HK-2 (cell line): Measurements from ENCODE around the gene WDR45.
"Not testable (repeated sequence)": the region's sequence is repeated elsewhere in the genome, so short reads cannot be mapped to it uniquely, and the experiment has no call there.

ENCODE experiments used
- DNase-seq: peaks from one replicate; pipeline ENCODE4 v3.0.0-alpha.2; 2018; ENCODE audit not compliant: unreplicated experiment

WDR45 gene

DNA sequence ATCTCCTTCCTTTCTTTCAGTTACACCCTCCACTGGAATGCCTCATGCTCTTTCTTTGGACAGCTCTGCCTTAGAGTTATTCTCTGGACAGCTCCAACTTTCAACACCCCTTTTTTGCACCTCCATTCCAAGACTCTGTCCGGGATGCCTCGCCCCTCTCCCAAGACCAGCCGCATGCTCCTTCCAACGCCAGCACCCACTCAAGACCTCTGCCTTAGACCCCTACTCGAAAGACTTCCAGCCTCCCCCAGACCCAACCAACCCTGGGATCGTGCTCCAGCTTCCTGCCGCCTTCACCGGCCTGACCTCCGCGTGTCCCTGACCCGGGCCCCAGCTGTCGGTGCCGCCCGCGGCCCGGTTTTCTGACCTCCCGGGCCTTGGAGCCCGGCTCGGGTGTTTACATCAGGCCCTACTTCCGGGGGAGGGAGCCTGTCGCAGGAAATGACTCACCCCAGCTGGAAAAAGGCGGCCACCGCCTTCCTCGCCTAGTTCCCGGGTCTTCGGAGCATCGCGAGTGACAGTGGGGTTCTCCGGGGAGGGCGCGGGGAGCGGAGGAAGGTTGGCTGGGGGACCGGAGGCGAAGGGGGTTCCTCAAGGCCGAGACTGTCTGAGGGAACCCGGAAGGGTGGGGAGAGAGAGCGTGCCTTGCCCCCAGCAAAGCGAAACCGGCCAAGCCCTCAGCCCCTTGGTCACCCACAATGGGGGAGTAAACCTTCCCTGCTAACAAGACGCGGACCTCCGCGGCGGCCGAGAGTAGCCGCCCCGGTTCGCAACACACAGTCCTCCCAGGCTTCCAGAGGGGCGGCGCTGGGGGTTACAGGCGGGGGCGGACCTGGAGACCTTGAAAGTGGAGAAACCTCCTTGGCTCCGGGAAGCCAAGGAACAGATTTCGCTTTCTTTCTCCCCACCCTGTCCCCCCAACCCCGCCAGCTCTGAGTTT is at the start of gene WDR45:
Gene WDR45, minus strand, starts transcription at position 399 of the 940 bp plus-strand sequence. CDS start 1,792 bp downstream, outside the sequence.
- peak; percentile 74 for DNase-seq

DNA sequence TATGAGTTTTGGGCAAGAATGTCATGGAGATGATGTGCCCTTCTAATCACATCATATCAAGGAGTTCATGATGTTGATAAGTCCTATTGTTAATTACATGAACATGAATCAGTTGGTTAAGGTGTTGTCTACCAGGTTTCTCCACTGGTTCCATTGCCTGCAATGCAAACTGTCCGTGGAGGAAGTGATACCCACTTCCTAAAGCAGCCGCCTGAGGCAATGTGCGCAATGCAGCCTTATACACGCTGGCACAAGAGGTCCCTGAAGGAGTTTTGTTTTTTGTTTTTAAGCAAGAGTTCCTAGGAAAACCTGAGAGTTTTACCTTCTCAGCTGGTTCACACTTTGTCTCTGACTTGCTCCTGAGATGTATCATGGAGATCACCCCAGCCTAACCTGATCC is 49.7 kb upstream of the WDR45 start:
- DNase-seq, result no peak

DNA sequence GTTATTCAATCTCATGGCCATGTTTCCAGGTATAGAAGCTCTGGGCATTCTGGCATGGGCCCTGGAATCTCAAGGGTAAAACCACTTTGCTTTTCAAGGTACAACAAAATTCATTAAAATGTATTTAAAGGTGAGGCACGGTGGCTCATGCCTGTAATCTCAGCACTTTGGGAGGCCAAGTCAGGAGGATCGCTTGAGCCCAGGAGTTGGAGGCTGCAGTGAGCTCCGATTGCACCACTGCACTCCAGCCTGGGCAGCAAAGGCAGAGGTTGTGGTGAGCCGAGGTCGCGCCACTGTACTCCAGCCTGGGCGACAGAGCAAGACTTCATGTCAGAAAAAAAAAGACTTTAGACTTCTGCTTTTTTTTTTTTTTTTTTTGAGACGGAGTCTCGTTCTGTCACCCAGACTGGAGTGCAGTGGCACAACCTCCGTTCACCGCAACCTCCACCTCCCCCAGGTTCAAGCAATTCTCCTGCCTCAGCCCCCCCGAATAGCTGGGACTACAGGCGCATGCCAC is 48.1 kb upstream of the WDR45 start:
- not testable (repeated sequence) for DNase-seq

DNA sequence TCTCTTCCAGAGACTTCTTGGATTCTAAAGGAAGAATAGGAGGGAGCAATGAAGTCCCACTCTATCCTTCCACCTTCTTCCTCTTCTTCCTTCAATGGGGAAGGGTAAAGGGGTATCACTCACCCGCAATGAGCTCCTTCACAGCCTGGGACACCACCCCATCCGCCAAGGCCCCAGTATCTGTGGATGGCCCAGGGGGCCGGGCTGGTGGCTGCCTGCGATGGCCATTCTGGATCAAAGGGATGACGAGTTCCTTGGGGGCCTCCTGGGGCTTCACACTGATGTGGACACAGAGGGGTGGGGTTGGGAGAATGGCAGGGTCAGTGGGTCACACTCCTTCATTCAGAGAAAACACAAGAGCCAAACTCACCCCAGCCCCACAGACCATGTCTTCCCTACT is 42.8 kb upstream of the WDR45 start:
- no peak for DNase-seq

DNA sequence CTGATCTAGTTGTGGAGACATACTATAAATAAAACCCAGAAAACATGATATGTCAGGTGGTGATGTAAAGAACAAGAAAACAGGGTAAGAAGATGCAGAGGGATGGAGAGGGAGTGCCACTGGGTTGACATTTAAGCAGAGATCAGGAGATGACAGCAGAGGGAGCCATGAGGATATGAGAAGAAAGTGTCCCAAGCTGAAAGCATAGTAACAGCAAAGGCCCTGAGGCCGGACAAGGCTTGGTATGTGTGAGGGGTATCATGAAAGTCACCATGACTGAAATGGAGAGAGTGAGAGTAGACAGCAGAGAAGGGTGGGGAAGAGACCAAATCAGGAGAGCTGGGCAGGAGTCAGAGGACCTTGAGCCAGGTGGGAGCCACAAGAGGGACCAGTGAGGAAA is 40.4 kb upstream of the WDR45 start:
- DNase-seq, result no peak

DNA sequence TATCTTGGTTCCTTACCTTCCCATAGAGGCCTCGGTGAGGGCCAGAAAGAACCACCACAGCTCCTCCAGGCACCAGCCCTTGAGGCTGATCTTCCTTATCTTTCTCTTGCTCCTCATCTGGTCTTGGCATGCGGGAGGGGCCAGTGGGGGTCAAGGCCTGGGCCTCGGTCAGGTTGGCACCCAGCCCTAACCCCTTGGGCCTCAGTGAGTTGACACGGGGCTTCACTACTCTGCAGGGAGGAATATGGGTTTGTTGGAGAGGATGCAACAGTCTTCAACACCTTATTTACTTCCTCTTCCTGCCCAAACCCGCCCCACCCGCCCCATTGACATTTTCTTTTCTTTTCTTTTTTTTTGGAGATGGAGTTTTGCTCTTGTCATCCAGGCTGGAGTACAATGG is 37.9 kb upstream of the WDR45 start:
- DNase-seq, result no peak

DNA sequence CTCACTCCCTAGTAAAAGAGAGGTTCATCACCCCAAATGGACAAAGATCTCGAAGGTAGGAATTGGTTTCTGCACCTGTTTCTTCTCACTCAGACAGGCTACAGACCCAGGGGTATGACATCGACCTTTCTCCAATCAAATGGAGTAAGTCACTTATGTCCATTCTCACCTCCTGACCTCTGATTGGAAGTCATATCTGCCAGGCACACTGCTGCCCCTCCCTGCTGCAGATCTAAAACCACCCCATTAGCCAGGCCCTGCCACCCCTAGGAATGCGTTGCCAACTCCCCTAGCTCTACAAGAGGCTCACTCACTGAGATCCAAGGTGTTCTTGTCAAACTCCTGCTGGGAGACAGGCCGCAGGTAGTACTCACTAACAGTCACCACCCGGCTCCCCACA is 37.0 kb upstream of the WDR45 start:
- DNase-seq, result no peak

DNA sequence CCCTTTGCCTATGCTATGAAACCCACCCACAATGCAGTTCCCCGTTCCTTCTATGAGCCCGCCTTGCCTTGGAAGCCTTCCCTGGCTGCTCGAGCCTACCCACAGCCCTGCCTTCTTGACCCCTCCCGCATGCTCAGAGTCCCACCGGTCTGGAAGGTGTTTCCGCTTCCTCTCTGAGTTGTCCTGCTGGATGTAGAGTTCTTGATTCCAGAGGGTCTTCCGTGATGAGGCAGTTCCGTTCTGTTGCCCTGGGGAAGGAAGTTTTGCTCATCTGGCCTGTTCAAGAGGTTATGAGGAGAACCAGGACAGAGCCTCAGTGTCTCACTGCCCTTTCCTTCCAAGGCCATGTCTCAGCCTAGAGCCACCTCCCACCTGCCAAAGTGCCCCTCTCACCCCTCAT is 36.4 kb upstream of the WDR45 start:
- no peak for DNase-seq

DNA sequence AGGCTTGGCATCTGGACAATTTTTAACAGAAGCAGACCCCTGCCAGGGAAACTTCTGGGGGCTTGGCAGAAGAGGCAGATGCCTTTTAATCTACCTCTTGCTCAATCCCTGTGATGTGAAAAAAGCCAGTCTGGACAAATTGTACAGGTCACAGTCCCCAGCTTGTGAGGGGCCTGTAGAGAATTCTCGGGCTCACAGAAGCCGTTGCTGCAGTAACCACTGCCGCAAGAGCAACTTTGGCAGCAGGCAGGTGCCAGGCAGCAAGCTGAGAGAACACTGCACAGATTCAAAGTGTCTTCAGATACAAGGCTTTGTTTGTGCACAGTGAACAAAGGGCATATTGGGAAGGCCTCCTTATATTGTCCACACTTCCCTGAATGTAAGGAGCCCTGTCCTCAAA is 32.1 kb upstream of the WDR45 start:
- DNase-seq, result no peak

DNA sequence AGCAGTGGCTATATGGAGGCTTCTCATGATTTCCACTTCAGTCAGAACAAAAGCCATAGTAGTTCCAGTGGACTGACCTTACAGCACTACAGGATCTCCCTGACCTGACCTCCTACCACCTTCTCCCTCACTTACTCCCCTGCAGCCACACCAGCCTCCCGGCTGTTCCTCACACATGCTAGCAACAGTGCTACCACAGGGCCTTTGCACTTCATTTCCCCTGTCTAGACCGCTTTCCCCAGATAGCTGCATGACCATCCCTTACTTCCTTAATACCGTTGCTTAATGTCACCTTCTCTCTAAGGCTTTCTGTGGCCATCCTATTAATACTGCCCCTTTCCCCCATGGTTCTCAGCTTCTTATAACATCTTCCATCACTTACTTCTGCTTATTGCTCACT is 30.7 kb upstream of the WDR45 start:
- no peak for DNase-seq

DNA sequence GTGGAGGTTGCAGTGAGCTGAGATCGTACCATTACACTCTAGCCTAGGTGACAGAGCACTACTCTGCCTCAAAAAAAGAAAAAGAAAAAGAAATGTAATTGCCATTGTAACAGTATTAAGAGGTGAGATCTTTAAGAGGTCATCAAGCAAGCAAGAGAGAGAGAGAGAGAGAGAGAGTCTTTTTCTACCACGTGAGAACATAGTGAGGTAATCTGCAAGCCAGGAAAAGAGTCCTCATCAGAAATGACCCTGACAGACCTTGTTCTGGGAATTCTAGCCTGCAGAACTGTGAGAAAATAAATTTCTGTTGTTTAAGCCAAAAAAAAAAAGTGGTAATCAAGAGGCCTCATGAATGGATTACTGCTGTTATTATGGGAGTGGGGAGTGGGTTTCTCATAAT is 29.0 kb upstream of the WDR45 start:
- no peak for DNase-seq

DNA sequence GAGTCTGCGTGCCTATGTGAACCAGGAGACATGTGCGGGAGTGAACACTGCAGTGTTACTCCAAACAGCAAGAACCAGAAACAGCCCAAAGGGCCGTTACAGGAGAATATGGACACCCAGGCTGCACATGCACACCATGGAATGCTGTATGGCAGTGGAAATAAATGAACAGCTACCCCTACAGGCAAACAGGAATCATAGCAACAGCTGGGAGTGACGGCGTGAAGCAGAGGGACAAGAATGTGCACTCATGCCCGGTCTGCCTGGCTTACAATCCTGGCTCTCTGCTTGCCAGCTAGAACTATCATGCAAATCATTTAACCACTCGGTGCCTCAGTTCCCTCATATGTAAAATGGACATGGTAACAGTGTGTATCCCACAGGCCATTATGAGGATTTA is 27.2 kb upstream of the WDR45 start:
- DNase-seq, result peak; percentile 28

DNA sequence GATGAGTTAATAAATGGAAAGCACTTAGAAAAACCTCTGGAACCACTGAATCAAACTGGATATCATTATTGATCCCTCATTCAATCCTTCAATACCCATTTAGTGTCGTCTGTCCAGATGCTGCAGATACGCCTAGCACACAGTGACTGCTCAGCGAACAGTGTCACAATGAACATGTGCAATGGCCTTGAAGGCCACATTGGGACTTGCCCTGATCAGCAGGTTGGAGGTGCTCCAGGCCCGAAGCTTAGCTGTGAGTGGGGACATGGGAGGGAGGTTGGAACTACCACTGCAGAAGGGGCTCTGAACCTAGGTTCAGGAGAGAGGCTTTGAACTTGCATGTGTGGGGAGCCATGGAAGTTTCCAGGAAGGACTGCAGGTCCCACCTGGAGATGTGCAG is 26.6 kb upstream of the WDR45 start:
- no peak for DNase-seq

DNA sequence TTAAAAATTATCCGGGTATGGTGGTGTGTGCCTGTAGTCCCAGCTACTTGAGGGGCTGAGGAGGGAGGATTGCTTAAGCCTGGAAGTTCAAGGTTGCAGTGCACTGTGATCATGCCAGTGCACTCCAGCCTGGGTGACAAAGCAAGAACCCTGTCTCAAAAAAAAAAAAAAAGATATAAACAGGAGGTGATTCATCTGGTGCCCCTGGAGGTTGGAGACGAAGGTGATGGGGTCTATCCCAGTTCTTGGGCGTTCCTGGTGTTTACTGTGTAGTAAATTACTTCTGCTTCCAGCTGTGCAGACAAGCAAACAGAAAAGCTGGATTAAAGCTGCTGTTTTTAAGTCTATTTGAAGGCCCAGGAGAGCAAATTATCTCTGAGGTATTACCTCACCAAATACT is 23.9 kb upstream of the WDR45 start:
- no peak for DNase-seq

DNA sequence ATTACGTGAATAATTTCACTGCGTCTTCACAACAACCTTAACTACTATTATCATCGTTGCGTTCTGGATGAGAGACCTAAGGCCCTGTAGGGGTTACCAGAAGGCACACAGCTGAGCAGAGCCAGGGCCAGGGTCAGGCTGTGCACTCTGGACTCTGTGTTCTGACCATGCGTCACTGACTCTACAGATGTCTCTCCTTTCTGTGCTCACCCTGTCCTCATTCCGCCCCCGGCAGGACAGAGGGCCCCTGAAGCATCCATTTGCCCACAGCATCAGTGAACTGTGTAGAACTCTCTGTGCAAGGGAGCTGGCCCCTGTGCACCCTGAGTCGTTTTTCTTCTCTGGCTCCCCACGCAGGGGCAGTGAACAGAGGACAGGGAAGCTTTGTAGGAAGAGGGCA is 22.5 kb upstream of the WDR45 start:
- no peak for DNase-seq

DNA sequence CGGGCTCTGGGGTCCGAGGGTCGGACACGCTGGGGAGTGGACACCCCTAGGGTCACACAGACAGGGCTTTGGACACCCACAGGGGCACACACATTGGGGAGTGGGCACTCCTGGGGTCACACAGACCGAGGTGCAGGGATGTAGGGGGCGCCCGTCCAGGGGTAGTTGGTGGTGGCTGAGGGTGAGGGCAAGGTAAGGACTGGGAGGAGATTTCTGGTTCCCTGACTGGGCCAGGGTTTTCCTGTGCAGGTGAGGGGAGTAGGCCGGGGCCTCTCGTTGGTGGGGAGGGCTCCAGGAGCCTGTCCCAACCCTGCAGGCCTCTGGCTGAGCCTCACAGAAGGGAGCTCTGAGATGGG is 21.9 kb upstream of the WDR45 start:
- DNase-seq, result no peak

DNA sequence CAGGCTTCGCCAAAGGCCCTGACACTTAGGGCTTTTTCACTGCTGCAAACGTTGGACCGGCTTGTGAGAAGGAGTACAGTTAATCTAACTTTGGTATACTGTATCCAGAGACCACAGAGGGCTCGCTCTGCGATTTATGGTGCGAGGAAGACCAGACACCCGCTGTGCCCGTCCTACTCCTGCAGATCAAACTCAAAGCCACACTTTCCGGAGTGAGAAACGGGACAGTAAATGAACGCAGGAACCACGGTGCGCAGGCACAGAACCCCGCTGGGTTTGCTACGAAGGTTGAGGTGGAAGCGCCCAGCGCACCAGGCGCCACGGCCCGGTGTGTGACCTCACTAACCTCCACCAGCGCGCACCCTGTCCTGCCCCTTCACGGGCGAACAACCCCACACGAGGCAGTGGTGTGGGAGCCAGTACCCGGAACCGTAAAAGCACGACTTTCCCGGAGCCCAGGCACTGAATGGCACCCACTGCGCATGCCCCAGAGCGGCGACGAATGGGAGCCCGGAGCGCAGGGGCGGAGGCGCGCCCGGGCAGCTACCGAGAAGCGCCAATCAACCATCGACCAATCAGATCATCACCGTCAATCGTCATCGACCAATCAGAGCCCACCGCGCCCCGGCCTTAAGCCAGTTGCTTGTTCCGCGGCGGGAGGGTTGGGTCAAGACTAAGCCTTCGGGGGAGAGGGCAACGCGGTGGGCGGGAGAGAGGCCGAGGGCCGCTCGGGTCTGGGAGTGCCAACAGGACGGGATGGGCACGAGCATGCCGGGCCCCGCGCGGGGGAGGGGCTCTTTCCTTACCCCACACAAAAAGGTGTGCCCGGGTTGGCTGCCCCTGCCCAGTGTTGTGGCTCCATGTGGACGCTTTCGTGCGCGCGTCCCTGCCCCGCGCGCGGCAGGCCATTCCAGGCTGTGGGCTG is 21.3 kb upstream of the WDR45 start:
- peak; percentile 95 for DNase-seq

DNA sequence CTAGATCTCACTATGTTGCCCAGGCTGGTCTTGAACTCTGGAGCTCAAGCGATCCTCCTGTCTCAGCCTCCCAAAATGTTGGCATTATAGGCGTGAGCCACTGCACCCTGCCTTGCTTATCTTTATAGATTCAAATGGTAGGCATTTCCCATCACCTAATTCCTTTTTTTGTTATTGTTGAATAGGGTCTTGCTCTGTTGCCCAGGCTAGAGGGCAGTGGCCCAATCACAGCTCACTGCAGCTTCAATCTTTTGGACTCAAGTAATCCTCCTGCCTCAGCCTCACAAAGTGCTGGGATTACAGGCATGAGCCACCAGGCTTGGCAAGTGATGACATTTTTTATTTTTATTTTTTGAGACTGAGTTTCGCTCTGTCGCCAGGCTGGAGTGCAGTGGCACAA is 16.7 kb upstream of the WDR45 start:
- DNase-seq, result no peak

DNA sequence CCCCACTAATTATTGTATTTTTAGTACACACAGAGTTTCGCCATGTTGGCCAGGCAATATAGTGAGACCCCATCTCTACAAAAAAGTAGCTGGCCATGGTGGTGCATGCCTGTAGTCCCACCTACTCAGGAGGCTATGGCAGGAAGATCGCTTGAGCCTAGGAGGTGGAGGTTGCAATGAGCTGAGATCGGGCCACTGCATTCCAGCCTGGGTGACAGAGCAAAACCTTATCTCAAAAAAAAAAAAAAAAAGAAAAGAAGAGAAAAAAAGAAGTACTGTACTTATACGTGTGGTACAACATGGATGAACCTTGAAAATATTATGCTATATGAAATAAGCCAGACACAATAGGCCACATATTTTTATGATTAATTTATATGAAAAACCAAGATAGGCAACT is 9.9 kb upstream of the WDR45 start:
- DNase-seq, result no peak

DNA sequence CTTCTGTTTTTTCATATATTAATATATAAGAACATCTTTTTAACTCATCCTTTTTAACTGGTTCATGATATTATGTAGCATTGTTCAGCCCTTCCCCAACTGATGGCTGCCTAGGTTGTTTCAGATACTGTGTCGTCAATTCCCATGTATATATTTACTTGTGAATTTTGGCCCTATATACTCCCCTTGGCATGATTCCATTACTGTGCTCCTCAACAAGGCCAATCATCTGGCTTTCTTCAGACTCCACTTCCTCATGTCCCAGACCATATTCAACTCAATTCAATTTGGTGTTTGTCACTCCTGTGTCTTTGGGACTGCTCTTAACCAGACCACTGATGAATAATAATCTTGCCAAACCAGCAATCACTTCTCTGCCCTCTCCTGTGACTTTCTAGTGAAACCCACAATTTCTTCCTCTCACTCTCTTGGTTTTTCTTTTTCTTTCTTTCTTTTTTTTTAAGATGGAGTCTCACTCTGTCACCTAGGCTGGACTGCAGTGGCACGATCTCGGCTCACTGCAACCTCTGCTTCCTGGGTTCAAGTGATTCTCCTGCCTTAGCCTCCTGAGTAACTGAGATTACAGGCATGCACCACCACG is 2.7 kb upstream of the WDR45 start:
- no peak for DNase-seq

DNA sequence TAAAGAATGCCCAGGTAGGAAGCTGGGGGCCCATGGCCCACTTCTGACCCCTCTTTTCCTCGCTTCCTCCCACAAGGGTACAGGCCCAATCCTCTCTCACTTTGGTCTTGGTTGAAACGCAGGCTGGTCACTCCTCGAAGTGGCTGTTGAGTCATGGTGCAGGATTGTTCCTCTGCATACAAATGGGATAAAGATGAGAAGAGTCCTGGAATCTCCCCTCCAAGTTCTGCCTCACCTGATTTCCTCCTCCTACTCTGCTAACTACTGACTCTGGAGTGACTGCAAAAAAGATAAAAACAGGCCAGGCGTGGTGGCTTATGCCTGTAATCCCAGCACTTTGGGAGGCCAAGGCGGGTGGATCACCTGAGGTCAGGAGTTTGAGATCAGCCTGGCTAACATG is 1.7 kb downstream of the WDR45 start:
- DNase-seq, result no peak

DNA sequence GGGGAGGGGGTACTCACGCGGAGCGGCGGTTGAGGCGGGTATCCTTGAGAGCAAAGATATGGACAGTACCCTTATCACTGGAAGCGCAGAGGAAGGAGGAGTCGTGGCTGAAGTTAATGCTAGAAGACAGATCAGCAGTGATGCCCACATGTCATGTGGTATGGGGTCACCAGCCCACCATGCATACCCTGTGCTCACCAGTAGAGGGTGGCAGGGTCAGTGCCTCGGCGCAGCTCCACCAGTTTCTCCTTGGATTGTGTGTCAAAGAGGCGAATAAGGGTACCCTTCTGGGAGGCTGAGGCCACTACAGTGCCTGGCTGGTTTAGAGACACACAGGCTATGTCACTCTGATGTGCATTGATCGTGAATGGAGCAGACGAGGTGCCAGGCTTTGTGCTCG is 4.3 kb downstream of the WDR45 start:
- no peak for DNase-seq
